GM12878 (cell line): ENCODE results near the gene ARPC5L. TPM values are rescaled to one million over a fixed set of nuclear protein-coding genes. Genes with fewer than 3 reads are reported as not detected.

Source experiments
- ATAC-seq: fragments of 200-7000 bp; cut with Tn5 transposase; 3 replicates; pipeline ENCODE4 v1.9.1; 2020; ENCODE audit warnings: mild to moderate bottlenecking, moderate library complexity
- BruUV-seq: library from RNA; stranded (reverse); fragments of 400-500 nt; replicated peaks from 2 replicates; lab custom pipeline; 2021; lab: Mats Ljungman, UMichigan
- CTCF ChIA-PET: fragments of 300-600 bp; sonication (Branson Sonifier 250); formaldehyde crosslinking; extraction: SDS; loops from one replicate; lab custom pipeline; 2021; ENCODE audit warnings: inconsistent platforms; lab: Yijun Ruan, JAX
- POLR2A ChIA-PET: fragments of 350-600 bp; formaldehyde crosslinking; extraction: SDS; loops from one replicate; lab custom pipeline; 2021; ENCODE audit warnings: inconsistent platforms; lab: Charles Lee
- RAD21 ChIA-PET: fragments of 300-600 bp; sonication (Branson Sonifier 250); formaldehyde crosslinking; loops from one replicate; lab custom pipeline; 2023; ENCODE audit warnings: antibody characterized with exemption; ENCODE audit not compliant: unreplicated experiment; lab: Charles Lee
- SMC1A ChIA-PET: fragments of 300-600 bp; sonication (Branson Sonifier 250); formaldehyde crosslinking; loops from one replicate; lab custom pipeline; 2023; ENCODE audit not compliant: unreplicated experiment, uncharacterized antibody; lab: Charles Lee
- DNase-seq: peaks from one replicate; pipeline ENCODE4 v3.0.0-alpha.2; 2011; ENCODE audit warnings: low read depth, low spot score
- FAIRE-seq: peaks from 3 replicates; lab custom pipeline; 2011; peaks lifted over from hg19 to GRCh38; lab: Jason Lieb, UNC
- H2AFZ ChIP-seq: 2 replicates; pipeline ENCODE4 v1.6.0; 2011; ENCODE audit warnings: low read depth, low read length, control low read depth; ENCODE audit not compliant: control insufficient read depth
- H3K27ac ChIP-seq: 2 replicates; pipeline ENCODE4 v1.5.1; 2011; ENCODE audit warnings: control low read depth; ENCODE audit not compliant: control insufficient read depth, insufficient read depth
- H3K27me3 ChIP-seq, 2 experiments: replicated peaks in 1 of 2; 2 replicates each; pipeline versions ENCODE4 v1.6.0 to v1.6.1; 2011; ENCODE audit warnings: low read length in 1 of 2; ENCODE audit not compliant: control insufficient read depth in 2 of 2, insufficient read depth in 2 of 2
- H3K36me3 ChIP-seq, 2 experiments: 2 replicates each; pipeline ENCODE4 v1.5.1; 2011; ENCODE audit warnings: low read length in 1 of 2; ENCODE audit not compliant: control insufficient read depth in 2 of 2, insufficient read depth in 2 of 2
- H3K4me1 ChIP-seq: 2 replicates; pipeline ENCODE4 v1.6.1; 2011; ENCODE audit warnings: mild to moderate bottlenecking, low read length, moderate library complexity, mixed read lengths; ENCODE audit not compliant: control insufficient read depth, insufficient read depth
- H3K4me2 ChIP-seq: 2 replicates; pipeline ENCODE4 v1.6.0; 2011; ENCODE audit warnings: control low read depth; ENCODE audit not compliant: control insufficient read depth, insufficient read depth
- H3K4me3 ChIP-seq: fragments of 200-600 bp; sonication (generic); 2 replicates; pipeline ENCODE4 v1.5.1; 2016
- H3K79me2 ChIP-seq: 2 replicates; pipeline ENCODE4 v1.6.0; 2011; ENCODE audit warnings: low read length; ENCODE audit not compliant: control insufficient read depth, insufficient read depth
- H3K9ac ChIP-seq: 2 replicates; pipeline ENCODE4 v1.8.0; 2011; ENCODE audit warnings: low read length, control low read depth, mixed read lengths; ENCODE audit not compliant: control insufficient read depth, insufficient read depth
- H3K9me3 ChIP-seq: replicated peaks from 3 replicates; pipeline ENCODE4 v1.5.1; 2011; ENCODE audit warnings: mild to moderate bottlenecking, low read length; ENCODE audit not compliant: control insufficient read depth, insufficient read depth
- H4K20me1 ChIP-seq: 2 replicates; pipeline ENCODE4 v1.6.0; 2011; ENCODE audit not compliant: control insufficient read depth, insufficient read depth
- BACH1 ChIP-seq: fragments of 450-650 bp; IDR thresholded peaks from 2 replicates; pipeline ENCODE4 v1.6.1; 2017; ENCODE audit warnings: mild to moderate bottlenecking, borderline replicate concordance
- BRCA1 ChIP-seq: IDR thresholded peaks from 2 replicates; pipeline ENCODE4 v1.6.1; 2011; ENCODE audit warnings: low read depth, low read length, improper control_type of control experiment
- CHD1 ChIP-seq: IDR thresholded peaks from 2 replicates; pipeline ENCODE4 v1.6.1; 2012; ENCODE audit warnings: low read depth, low read length, improper control_type of control experiment
- CREB1 ChIP-seq: IDR thresholded peaks from 2 replicates; pipeline ENCODE4 v1.6.1; 2012; ENCODE audit warnings: low read depth, mild to moderate bottlenecking, inconsistent platforms
- CREM ChIP-seq: IDR thresholded peaks from 2 replicates; pipeline ENCODE4 v1.6.1; 2014; ENCODE audit warnings: antibody characterized with exemption, low read depth
- HDAC2 ChIP-seq: fragments of 200-600 bp; sonication (generic); IDR thresholded peaks from 2 replicates; pipeline ENCODE4 v1.6.1; 2017
- KAT2A ChIP-seq: conservative IDR thresholded peaks from 2 replicates; pipeline ENCODE4 v1.6.1; 2011; ENCODE audit warnings: low read depth, low read length; ENCODE audit not compliant: control insufficient read depth
- PRDM15 ChIP-seq: fragments of 450-650 bp; formaldehyde crosslinking; IDR thresholded peaks from 2 replicates; pipeline ENCODE4 v1.4.0; 2020; ENCODE audit warnings: mild to moderate bottlenecking, moderate library complexity
- USF2 ChIP-seq: IDR thresholded peaks from 2 replicates; pipeline ENCODE4 v1.6.1; 2011; ENCODE audit warnings: low read depth, low read length, improper control_type of control experiment, borderline replicate concordance
- ZBTB11 ChIP-seq: fragments of 450-650 bp; formaldehyde crosslinking; IDR thresholded peaks from 2 replicates; pipeline ENCODE4 v1.5.0; 2022; ENCODE audit warnings: mild to moderate bottlenecking, missing genetic modification characterization
- WGBS: methylation state at CpG from one replicate; pipeline ENCODE4 v1.1.6; 2016; ENCODE audit warnings: low lambda C conversion rate; ENCODE audit not compliant: insufficient replicate concordance, insufficient coverage; ENCODE audit errors: missing lambda C conversion rate; 5-methylcytosine and 5-hydroxymethylcytosine counted together
- in situ Hi-C: fragments of 300-500 bp; cut with MboI; formaldehyde crosslinking; loops from 9 replicates; pipeline ENCODE4 v1.14.3; 2018; ENCODE audit warnings: mixed read lengths
- intact Hi-C: fragments of 100-400 bp; cut with micrococcal nuclease; formaldehyde crosslinking; loops from one replicate; pipeline ENCODE4 v1.14.2; 2022; ENCODE audit not compliant: unreplicated experiment
- polyA plus RNA-seq, 11 experiments: library from polyadenylated mRNA; depleted of rRNA in 4 of 11; unstranded in 6 of 11; stranded (reverse) in 5 of 11; fragments of >200 nt; fragmentation: Nextera tagmentation in 4 of 11; fragmentation: Illumina TruSeq in 1 of 11; extraction: Ambion mirVana in 4 of 11; extraction: Trizol in 1 of 11; gene quantifications; 1 replicate in 1 of 11; 2 replicates in 10 of 11; pipeline versions ENCODE4 v1.2.1 to v1.2.3, GENCODE V29; 2011 to 2016; ENCODE audit warnings: inconsistent platforms in 2 of 11, missing spikeins in 2 of 11, low read depth in 1 of 11
- total RNA-seq, 4 experiments: library from RNA; depleted of rRNA in 3 of 4; stranded (reverse); fragments of >200 nt in 3 of 4; fragmentation: Illumina TruSeq in 1 of 4; extraction: Trizol in 1 of 4; gene quantifications; 2 replicates each; pipeline versions ENCODE4 v1.2.1 to v1.2.3, GENCODE V29; 2013 to 2021
- TF ChIP-seq, protein P1 (sequence below): IDR thresholded peaks from 2 replicates; pipeline ENCODE4 v1.6.1; 2012; ENCODE audit warnings: mild to moderate bottlenecking, low read depth, low read length

The ARPC5L gene
- total and polyA plus RNA-seq, 10 of the 15 experiments (the other 5 are each of a cell fraction or from before 2014, with no cell fraction given): 42.3 to 207 (median 104) TPM

- TF ChIP-seq USF2: no peak
- TF ChIP-seq CREM: no peak
- TF ChIP-seq KAT2A: no peak
- no peak for TF ChIP-seq CHD1
- TF ChIP-seq ZBTB11 (CRISPR knock-in tag): no peak
- TF ChIP-seq BRCA1: no peak
- no peak for TF ChIP-seq CREB1
These were observed 46.2 kb downstream of the ARPC5L start (continued) for GRCh38 chr9:124908098-124908497.

DNA sequence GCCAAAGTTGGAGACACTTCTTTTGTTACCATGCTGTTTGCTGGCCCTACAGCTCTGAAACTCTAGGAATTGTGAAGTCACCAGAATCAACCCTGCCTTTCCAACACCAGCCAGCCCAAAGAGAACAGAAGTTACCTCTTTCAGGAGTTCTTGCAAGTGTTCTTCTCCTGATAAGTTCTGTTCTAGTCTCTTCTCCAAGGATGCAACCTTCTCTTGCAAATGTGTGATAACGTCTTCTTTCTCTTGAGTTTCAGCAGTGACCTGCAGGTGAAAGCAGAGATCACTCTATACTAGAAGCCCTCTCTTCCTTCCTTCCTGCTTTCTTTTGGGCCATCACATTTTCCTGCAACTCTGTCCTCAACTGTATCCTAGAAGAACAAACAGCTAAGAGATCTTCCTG lies 49.8 kb downstream of the ARPC5L start:
- Histone ChIP-seq H3K9me3 (no peaks in the 10 kb centered on the region), H3K79me2 (no peaks in the 10 kb centered on the region), H3K27me3 (no peaks in the 10 kb centered on the region), H3K9ac (no peak overlapping the region), H4K20me1 (no peaks in the 10 kb centered on the region), H3K4me3 (no peak overlapping the region), H3K36me3 (peaks cover 5 to 11% of the 10 kb centered on the region in 2 experiments; a peak in 3 of 4 replicates), H3K27ac (no peak overlapping the region), H3K4me1 (no peaks in the 10 kb centered on the region), H2AFZ (no peak overlapping the region), H3K4me2 (no peak overlapping the region)
- in situ Hi-C loops (no loop called here), intact Hi-C loops (no loop called here)
- SMC1A ChIA-PET: interaction anchor here (1.5 kb wide), 1 partner anchor 18 kb away, joined by 6 read pairs; no protein-coding TSS in a partner anchor
- ATAC-seq (no peak), FAIRE-seq (no peak), DNase-seq (no peak)
- 47% methylated on average over 1 of the region's 1 CpG for WGBS
- POLR2A ChIA-PET: no interaction called here
- CTCF ChIA-PET: interaction anchor here (0.8 kb wide), 1 partner anchor 235 kb away, joined by 3 read pairs; no protein-coding TSS in a partner anchor
- RAD21 ChIA-PET: no interaction called here
- BruUV-seq: no TSS peak
- TF ChIP-seq HDAC2 (no peak), CREM (no peak), PRDM15 (CRISPR knock-in tag) (no peak), BACH1 (no peak)
- TF ChIP-seq, protein P1, sequence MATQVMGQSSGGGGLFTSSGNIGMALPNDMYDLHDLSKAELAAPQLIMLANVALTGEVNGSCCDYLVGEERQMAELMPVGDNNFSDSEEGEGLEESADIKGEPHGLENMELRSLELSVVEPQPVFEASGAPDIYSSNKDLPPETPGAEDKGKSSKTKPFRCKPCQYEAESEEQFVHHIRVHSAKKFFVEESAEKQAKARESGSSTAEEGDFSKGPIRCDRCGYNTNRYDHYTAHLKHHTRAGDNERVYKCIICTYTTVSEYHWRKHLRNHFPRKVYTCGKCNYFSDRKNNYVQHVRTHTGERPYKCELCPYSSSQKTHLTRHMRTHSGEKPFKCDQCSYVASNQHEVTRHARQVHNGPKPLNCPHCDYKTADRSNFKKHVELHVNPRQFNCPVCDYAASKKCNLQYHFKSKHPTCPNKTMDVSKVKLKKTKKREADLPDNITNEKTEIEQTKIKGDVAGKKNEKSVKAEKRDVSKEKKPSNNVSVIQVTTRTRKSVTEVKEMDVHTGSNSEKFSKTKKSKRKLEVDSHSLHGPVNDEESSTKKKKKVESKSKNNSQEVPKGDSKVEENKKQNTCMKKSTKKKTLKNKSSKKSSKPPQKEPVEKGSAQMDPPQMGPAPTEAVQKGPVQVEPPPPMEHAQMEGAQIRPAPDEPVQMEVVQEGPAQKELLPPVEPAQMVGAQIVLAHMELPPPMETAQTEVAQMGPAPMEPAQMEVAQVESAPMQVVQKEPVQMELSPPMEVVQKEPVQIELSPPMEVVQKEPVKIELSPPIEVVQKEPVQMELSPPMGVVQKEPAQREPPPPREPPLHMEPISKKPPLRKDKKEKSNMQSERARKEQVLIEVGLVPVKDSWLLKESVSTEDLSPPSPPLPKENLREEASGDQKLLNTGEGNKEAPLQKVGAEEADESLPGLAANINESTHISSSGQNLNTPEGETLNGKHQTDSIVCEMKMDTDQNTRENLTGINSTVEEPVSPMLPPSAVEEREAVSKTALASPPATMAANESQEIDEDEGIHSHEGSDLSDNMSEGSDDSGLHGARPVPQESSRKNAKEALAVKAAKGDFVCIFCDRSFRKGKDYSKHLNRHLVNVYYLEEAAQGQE: no peak
